ENCODE data around the gene PLA2G2F. TPM values are rescaled to one million over a fixed set of nuclear protein-coding genes. Genes with fewer than 3 reads are reported as not detected.

The PLA2G2F gene
- total RNA-seq, 2 experiments from 2014 or later = not detected

GRCh38 chr1:20105856-20106255 is 33.3 kb upstream of the PLA2G2F start:
- Mint-ChIP-seq H3K4me1 (ENCODE audit: low read depth) (peaks cover 8% of the 10 kb centered on the region), H3K36me3 (ENCODE audit: low read depth) (no peaks in the 10 kb centered on the region), H3K9me3 (no peaks in the 10 kb centered on the region), H3K4me3 (no peak overlapping the region), H3K27ac (no peak overlapping the region), H3K27me3 (ENCODE audit: low read depth) (peaks cover 6% of the 10 kb centered on the region)
- CTCF ChIA-PET = no interaction called here
- intact Hi-C loops (cut with micrococcal nuclease) = no loop called here
- no peak for DNase-seq

GRCh38 chr1:20107351-20107750 is 31.8 kb upstream of the PLA2G2F start:
- intact Hi-C loops (cut with micrococcal nuclease) = no loop called here
- H3K4me3 Mint-ChIP-seq = no peak overlapping the region
- H3K4me1 Mint-ChIP-seq (ENCODE audit: low read depth) = peaks cover 8% of the 10 kb centered on the region
- H3K9me3 Mint-ChIP-seq = no peaks in the 10 kb centered on the region
- DNase-seq = no peak
- H3K36me3 Mint-ChIP-seq (ENCODE audit: low read depth) = no peaks in the 10 kb centered on the region
- peaks cover 3% of the 10 kb centered on the region for H3K27me3 Mint-ChIP-seq (ENCODE audit: low read depth)
- H3K27ac Mint-ChIP-seq = no peak overlapping the region
- CTCF ChIA-PET = no interaction called here

- intact Hi-C loops (cut with micrococcal nuclease) = no loop called here
- CTCF ChIA-PET = no interaction called here
- H3K4me1 Mint-ChIP-seq (ENCODE audit: low read depth) = peaks cover 5% of the 10 kb centered on the region
- no peak for DNase-seq
- no peaks in the 10 kb centered on the region for H3K36me3 Mint-ChIP-seq (ENCODE audit: low read depth)
- peaks cover 3% of the 10 kb centered on the region for H3K27me3 Mint-ChIP-seq (ENCODE audit: low read depth)
- H3K27ac Mint-ChIP-seq = no peak overlapping the region
- no peaks in the 10 kb centered on the region for H3K9me3 Mint-ChIP-seq
- no peak overlapping the region for H3K4me3 Mint-ChIP-seq
These were observed 31.3 kb upstream of the PLA2G2F start for GRCh38 chr1:20107796-20108195.

- intact Hi-C loops (cut with micrococcal nuclease) = no loop called here
- CTCF ChIA-PET = interaction anchor here (1.2 kb wide), 1 partner anchor 43 kb away, joined by 4 read pairs; no protein-coding TSS in a partner anchor
- Mint-ChIP-seq H3K4me1 (ENCODE audit: low read depth) (no peaks in the 10 kb centered on the region), H3K4me3 (no peak overlapping the region), H3K9me3 (no peaks in the 10 kb centered on the region), H3K27ac (no peak overlapping the region), H3K27me3 (ENCODE audit: low read depth) (peaks cover 3% of the 10 kb centered on the region), H3K36me3 (ENCODE audit: low read depth) (no peaks in the 10 kb centered on the region)
- no peak for DNase-seq
These were observed 30.6 kb upstream of the PLA2G2F start for GRCh38 chr1:20108366-20109123.

GRCh38 chr1:20109223-20109856 is 29.8 kb upstream of the PLA2G2F start:
- peaks cover 3% of the 10 kb centered on the region for H3K27me3 Mint-ChIP-seq (ENCODE audit: low read depth)
- CTCF ChIA-PET = interaction anchor here (1.2 to 1.3 kb wide), 2 partner anchors 42 to 43 kb away, joined by 4 read pairs; no protein-coding TSS in a partner anchor
- H3K4me3 Mint-ChIP-seq = no peak overlapping the region
- no peaks in the 10 kb centered on the region for H3K4me1 Mint-ChIP-seq (ENCODE audit: low read depth)
- H3K27ac Mint-ChIP-seq = no peak overlapping the region
- peak; percentile 14 for DNase-seq
- H3K36me3 Mint-ChIP-seq (ENCODE audit: low read depth) = no peaks in the 10 kb centered on the region
- intact Hi-C loops (cut with micrococcal nuclease) = no loop called here
- H3K9me3 Mint-ChIP-seq = no peaks in the 10 kb centered on the region

GRCh38 chr1:20110679-20111078 is 28.4 kb upstream of the PLA2G2F start:
- Mint-ChIP-seq H3K4me3 (no peak overlapping the region), H3K27ac (no peak overlapping the region), H3K9me3 (no peaks in the 10 kb centered on the region), H3K27me3 (ENCODE audit: low read depth) (peaks cover 6% of the 10 kb centered on the region), H3K36me3 (ENCODE audit: low read depth) (no peaks in the 10 kb centered on the region), H3K4me1 (ENCODE audit: low read depth) (no peaks in the 10 kb centered on the region)
- DNase-seq = no peak
- intact Hi-C loops (cut with micrococcal nuclease) = no loop called here
- CTCF ChIA-PET = interaction anchor here (0.6 to 1.3 kb wide), 2 partner anchors 41 to 43 kb away, joined by 4 read pairs; no protein-coding TSS in a partner anchor

GRCh38 chr1:20111452-20111851 is 27.7 kb upstream of the PLA2G2F start:
- Mint-ChIP-seq H3K4me3 (no peak overlapping the region), H3K9me3 (no peaks in the 10 kb centered on the region), H3K27me3 (ENCODE audit: low read depth) (peaks cover 10% of the 10 kb centered on the region), H3K4me1 (ENCODE audit: low read depth) (no peaks in the 10 kb centered on the region), H3K27ac (no peak overlapping the region), H3K36me3 (ENCODE audit: low read depth) (no peaks in the 10 kb centered on the region)
- intact Hi-C loops (cut with micrococcal nuclease) = no loop called here
- CTCF ChIA-PET = no interaction called here
- DNase-seq = no peak

- Mint-ChIP-seq H3K36me3 (ENCODE audit: low read depth) (no peaks in the 10 kb centered on the region), H3K9me3 (no peaks in the 10 kb centered on the region), H3K27ac (no peak overlapping the region), H3K27me3 (ENCODE audit: low read depth) (peaks cover 11% of the 10 kb centered on the region), H3K4me1 (ENCODE audit: low read depth) (no peaks in the 10 kb centered on the region), H3K4me3 (no peak overlapping the region)
- CTCF ChIA-PET = no interaction called here
- intact Hi-C loops (cut with micrococcal nuclease) = no loop called here
- no peak for DNase-seq
These were observed 26.7 kb upstream of the PLA2G2F start for GRCh38 chr1:20112279-20113000.

GRCh38 chr1:20114021-20114648 is 25.0 kb upstream of the PLA2G2F start:
- no peaks in the 10 kb centered on the region for H3K9me3 Mint-ChIP-seq
- CTCF ChIA-PET = interaction anchor here (1.1 to 1.7 kb wide), 2 partner anchors 12 to 38 kb away, joined by 3 to 5 read pairs; no protein-coding TSS in a partner anchor
- no peak for DNase-seq

GRCh38 chr1:20115479-20115878 is 23.6 kb upstream of the PLA2G2F start:
- intact Hi-C loops (cut with micrococcal nuclease) = no loop called here
- Mint-ChIP-seq H3K27ac (no peak overlapping the region), H3K4me3 (no peak overlapping the region), H3K4me1 (ENCODE audit: low read depth) (no peaks in the 10 kb centered on the region), H3K36me3 (ENCODE audit: low read depth) (no peaks in the 10 kb centered on the region), H3K27me3 (ENCODE audit: low read depth) (peaks cover 8% of the 10 kb centered on the region), H3K9me3 (no peaks in the 10 kb centered on the region)
- DNase-seq = no peak
- CTCF ChIA-PET = interaction anchor here (1.7 kb wide), 1 partner anchor 37 kb away, joined by 5 read pairs; no protein-coding TSS in a partner anchor

More at GRCh38 chr1:20114021-20114648, 25.0 kb upstream of the PLA2G2F start:
- Mint-ChIP-seq H3K4me1 (ENCODE audit: low read depth) (no peaks in the 10 kb centered on the region), H3K36me3 (ENCODE audit: low read depth) (no peaks in the 10 kb centered on the region), H3K27me3 (ENCODE audit: low read depth) (peaks cover 11% of the 10 kb centered on the region), H3K27ac (no peak overlapping the region), H3K4me3 (no peak overlapping the region)
- intact Hi-C loops (cut with micrococcal nuclease) = no loop called here

GRCh38 chr1:20115916-20116315 is 23.2 kb upstream of the PLA2G2F start:
- Mint-ChIP-seq H3K27me3 (ENCODE audit: low read depth) (peaks cover 8% of the 10 kb centered on the region), H3K4me3 (no peak overlapping the region), H3K9me3 (no peaks in the 10 kb centered on the region), H3K27ac (no peak overlapping the region), H3K4me1 (ENCODE audit: low read depth) (no peaks in the 10 kb centered on the region), H3K36me3 (ENCODE audit: low read depth) (no peaks in the 10 kb centered on the region)
- CTCF ChIA-PET = no interaction called here
- DNase-seq = no peak
- intact Hi-C loops (cut with micrococcal nuclease) = no loop called here

GRCh38 chr1:20117236-20117635 is 21.9 kb upstream of the PLA2G2F start:
- Mint-ChIP-seq H3K4me3 (no peak overlapping the region), H3K9me3 (no peaks in the 10 kb centered on the region), H3K27me3 (ENCODE audit: low read depth) (peaks cover 8% of the 10 kb centered on the region), H3K27ac (no peak overlapping the region), H3K4me1 (ENCODE audit: low read depth) (no peaks in the 10 kb centered on the region), H3K36me3 (ENCODE audit: low read depth) (no peaks in the 10 kb centered on the region)
- CTCF ChIA-PET = no interaction called here
- intact Hi-C loops (cut with micrococcal nuclease) = no loop called here
- DNase-seq = no peak

Measured in activated naive CD4-positive, alpha-beta T cell treated with anti-CD3 and anti-CD28 coated beads for 36 hours (primary cell).